H9 (cell line): ENCODE results near the gene MALT1. TPM values are rescaled to one million over a fixed set of nuclear protein-coding genes. Genes with fewer than 3 reads are reported as not detected.

Experiments
- DNase-seq: peaks from one replicate; pipeline ENCODE4 v3.0.0-alpha.2; 2017
- H2AFZ ChIP-seq: one replicate; pipeline ENCODE4 v1.6.1; 2013; ENCODE audit warnings: mild to moderate bottlenecking, low read length, control low read depth, moderate library complexity
- H2AK5ac ChIP-seq: 2 replicates; pipeline ENCODE4 v1.6.1; 2013; ENCODE audit warnings: low read length, control low read depth, mixed read lengths; ENCODE audit not compliant: insufficient read length
- H2BK120ac ChIP-seq: one replicate; pipeline ENCODE4 v1.6.1; 2013; ENCODE audit warnings: low read depth, mild to moderate bottlenecking, low read length, control low read depth, inconsistent platforms; ENCODE audit not compliant: poor library complexity, severe bottlenecking
- H2BK12ac ChIP-seq: 2 replicates; pipeline ENCODE4 v1.6.1; 2013; ENCODE audit warnings: low read length, control low read depth, mixed read lengths, low read depth; ENCODE audit not compliant: insufficient read length
- H2BK15ac ChIP-seq: 2 replicates; pipeline ENCODE4 v1.6.1; 2013; ENCODE audit warnings: low read depth, low read length, control low read depth
- H2BK20ac ChIP-seq: one replicate; pipeline ENCODE4 v1.6.1; 2013; ENCODE audit warnings: low read depth, mild to moderate bottlenecking, low read length, control low read depth, inconsistent platforms; ENCODE audit not compliant: poor library complexity, severe bottlenecking
- H2BK5ac ChIP-seq: 2 replicates; pipeline ENCODE4 v1.6.1; 2013; ENCODE audit warnings: low read length, control low read depth, mixed read lengths; ENCODE audit not compliant: insufficient read length
- H3K14ac ChIP-seq: 2 replicates; pipeline ENCODE4 v1.6.1; 2013; ENCODE audit warnings: low read length, control low read depth; ENCODE audit not compliant: insufficient read depth
- H3K18ac ChIP-seq: 2 replicates; pipeline ENCODE4 v1.6.1; 2013; ENCODE audit warnings: low read depth, mild to moderate bottlenecking, mixed read lengths, low read length, control low read depth; ENCODE audit not compliant: insufficient read length
- H3K23ac ChIP-seq: 2 replicates; pipeline ENCODE4 v1.6.1; 2013; ENCODE audit warnings: low read length, control low read depth, mixed read lengths, low read depth; ENCODE audit not compliant: insufficient read length
- H3K23me2 ChIP-seq: 2 replicates; pipeline ENCODE4 v1.6.1; 2013; ENCODE audit warnings: low read depth, mild to moderate bottlenecking, mixed read lengths, low read length, control low read depth; ENCODE audit not compliant: insufficient read length, poor library complexity, severe bottlenecking
- H3K27ac ChIP-seq: 2 replicates; pipeline ENCODE4 v1.5.1; 2013; ENCODE audit warnings: low read length, control low read depth, mixed read lengths, low read depth; ENCODE audit not compliant: insufficient read length
- H3K27me3 ChIP-seq: 2 replicates; pipeline ENCODE4 v1.6.1; 2013; ENCODE audit warnings: low read length, control low read depth, inconsistent platforms; ENCODE audit not compliant: insufficient read depth
- H3K4ac ChIP-seq: 2 replicates; pipeline ENCODE4 v1.6.1; 2013; ENCODE audit warnings: low read depth, mild to moderate bottlenecking, control low read depth, inconsistent platforms, low read length, moderate library complexity
- H3K4me1 ChIP-seq: 2 replicates; pipeline ENCODE4 v1.6.1; 2013; ENCODE audit warnings: low read length, control low read depth, inconsistent platforms; ENCODE audit not compliant: insufficient read depth
- H3K4me2 ChIP-seq: 2 replicates; pipeline ENCODE4 v1.6.1; 2013; ENCODE audit warnings: low read length, control low read depth, mixed read lengths; ENCODE audit not compliant: insufficient read length, insufficient read depth
- H3K56ac ChIP-seq: 2 replicates; pipeline ENCODE4 v1.6.1; 2013; ENCODE audit warnings: low read depth, mild to moderate bottlenecking, mixed read lengths, low read length, control low read depth; ENCODE audit not compliant: insufficient read length
- H3K79me1 ChIP-seq: 2 replicates; pipeline ENCODE4 v1.6.1; 2013; ENCODE audit warnings: low read depth, mild to moderate bottlenecking, moderate library complexity, low read length, control low read depth, inconsistent platforms; ENCODE audit not compliant: insufficient read depth, poor library complexity, severe bottlenecking
- H3K79me2 ChIP-seq: 2 replicates; pipeline ENCODE4 v1.6.1; 2013; ENCODE audit warnings: low read length, control low read depth, inconsistent platforms; ENCODE audit not compliant: insufficient read depth
- H3K9ac ChIP-seq: 2 replicates; pipeline ENCODE4 v1.6.1; 2013; ENCODE audit warnings: low read length, control low read depth, mixed read lengths; ENCODE audit not compliant: insufficient read length; ENCODE audit errors: extremely low read depth
- H3K9me3 ChIP-seq: one replicate; pipeline ENCODE4 v1.6.1; 2013; ENCODE audit warnings: low read depth, low read length, inconsistent platforms; ENCODE audit not compliant: control insufficient read depth
- H3T11ph ChIP-seq: one replicate; pipeline ENCODE4 v1.6.1; 2013; ENCODE audit warnings: mild to moderate bottlenecking, low read length, control low read depth, inconsistent platforms
- H4K20me1 ChIP-seq: one replicate; pipeline ENCODE4 v1.6.1; 2013; ENCODE audit not compliant: control insufficient read depth, insufficient read length, insufficient read depth
- H4K5ac ChIP-seq: 2 replicates; pipeline ENCODE4 v1.6.1; 2013; ENCODE audit warnings: low read depth, mild to moderate bottlenecking, mixed read lengths, low read length, control low read depth; ENCODE audit not compliant: insufficient read length
- H4K8ac ChIP-seq: replicated peaks from 2 replicates; pipeline ENCODE4 v1.6.1; 2013; ENCODE audit warnings: low read length, control low read depth, mixed read lengths, low read depth; ENCODE audit not compliant: insufficient read length
- H4K91ac ChIP-seq: 2 replicates; pipeline ENCODE4 v1.6.1; 2013; ENCODE audit warnings: low read depth, mild to moderate bottlenecking, moderate library complexity, mixed read lengths, low read length, control low read depth; ENCODE audit not compliant: insufficient read length
- H3K27ac Mint-ChIP-seq, 3 experiments: 2 replicates in 2 of 3; 3 replicates in 1 of 3; pipeline ENCODE4 v1.8.0; 2020 to 2021; ENCODE audit warnings: mixed read lengths in 3 of 3, mild to moderate bottlenecking in 1 of 3, moderate library complexity in 1 of 3
- H3K27me3 Mint-ChIP-seq: 2 replicates; pipeline ENCODE4 v1.8.0; 2021; ENCODE audit warnings: low read depth, mild to moderate bottlenecking, moderate library complexity, mixed read lengths
- H3K36me3 Mint-ChIP-seq, 3 experiments: 2 replicates in 2 of 3; 3 replicates in 1 of 3; pipeline ENCODE4 v1.8.0; 2020 to 2021; ENCODE audit warnings: low read depth in 3 of 3, mixed read lengths in 3 of 3; ENCODE audit not compliant: insufficient read depth in 1 of 3
- H3K4me1 Mint-ChIP-seq, 2 experiments: 2 replicates each; pipeline ENCODE4 v1.8.0; 2020; ENCODE audit warnings: mixed read lengths in 2 of 2
- H3K4me3 Mint-ChIP-seq, 2 experiments: 2 replicates in 1 of 2; 3 replicates in 1 of 2; pipeline ENCODE4 v1.8.0; 2020 to 2021; ENCODE audit warnings: mild to moderate bottlenecking in 2 of 2, mixed read lengths in 2 of 2, moderate library complexity in 1 of 2
- H3K9me3 Mint-ChIP-seq, 2 experiments: 2 replicates in 1 of 2; 3 replicates in 1 of 2; pipeline ENCODE4 v1.8.0; 2020; ENCODE audit warnings: mild to moderate bottlenecking in 2 of 2, mixed read lengths in 2 of 2, moderate library complexity in 1 of 2
- CTCF ChIP-seq: fragments of 200-600 bp; sonication (generic); conservative IDR thresholded peaks from 3 replicates; pipeline ENCODE4 v1.8.0; 2021; ENCODE audit warnings: antibody characterized with exemption, mild to moderate bottlenecking
- WGBS: extraction: QIAGEN DNeasy Blood & Tissue Kit; methylation state at CpG from one replicate; pipeline ENCODE4 v1.1.7; 2013; ENCODE audit warnings: missing lambda C conversion rate, low lambda C conversion rate, mixed read lengths; ENCODE audit not compliant: insufficient read length; ENCODE audit errors: extremely low coverage; 5-methylcytosine and 5-hydroxymethylcytosine counted together
- total RNA-seq: library from RNA; stranded (reverse); gene quantifications from 2 replicates; pipeline ENCODE4 v1.2.1, GENCODE V29; 2021

Gene MALT1
- total RNA-seq, 1 experiment from 2014 or later: 18.1 TPM

DNA sequence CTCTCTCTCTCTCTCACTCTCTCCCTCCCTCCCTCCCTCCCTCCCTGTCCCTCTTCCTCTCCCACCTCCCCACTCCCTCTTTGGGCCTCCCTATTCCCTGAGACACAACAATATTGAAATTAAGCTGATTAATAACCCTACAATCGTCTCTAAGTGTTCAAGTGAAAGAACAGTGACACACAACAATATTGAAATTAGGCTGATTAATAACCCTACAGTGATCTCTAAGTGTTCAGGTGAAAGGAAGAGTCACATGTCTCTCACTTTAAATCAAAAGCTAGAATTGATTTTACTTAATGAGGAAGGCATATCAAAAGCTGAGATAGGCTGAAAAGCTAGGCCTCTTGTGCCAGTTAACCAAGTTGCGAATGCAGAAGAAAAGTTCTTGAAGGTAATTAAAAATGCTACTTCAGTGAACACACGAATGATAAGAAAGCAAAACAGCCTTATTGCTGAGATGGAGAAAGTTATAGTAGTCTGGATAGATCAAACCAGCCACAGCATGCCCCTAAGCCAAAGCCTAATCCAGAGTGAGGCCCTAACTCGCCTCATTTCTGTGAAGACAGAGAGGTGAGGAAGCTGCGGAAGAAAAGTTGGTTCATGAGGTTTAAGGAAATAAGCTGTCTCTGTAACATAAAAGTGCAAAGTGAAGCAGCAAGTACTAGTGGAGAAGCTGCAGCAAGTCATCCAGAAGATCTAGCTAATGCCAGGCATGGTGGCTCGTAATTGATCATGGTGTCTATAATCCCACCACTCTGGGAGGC lies 21.3 kb downstream of the MALT1 start:
- Histone ChIP-seq H3K9ac (no peak overlapping the region), H3K79me1 (no peaks in the 10 kb centered on the region), H3T11ph (no peak overlapping the region), H3K27ac (no peak overlapping the region), H2BK20ac (no peak overlapping the region), H3K18ac (no peak overlapping the region), H2BK5ac (no peak overlapping the region), H2AFZ (no peak overlapping the region), H3K56ac (no peak overlapping the region), H4K5ac (no peak overlapping the region), H4K20me1 (no peaks in the 10 kb centered on the region), H2BK15ac (no peak overlapping the region), H3K23me2 (no peaks in the 10 kb centered on the region), H3K4ac (no peak overlapping the region), H3K4me2 (no peak overlapping the region), H2BK120ac (no peak overlapping the region), H2BK12ac (no peak overlapping the region), H2AK5ac (no peak overlapping the region), H4K8ac (no peak overlapping the region), H3K23ac (no peak overlapping the region), H3K79me2 (no peaks in the 10 kb centered on the region), H3K27me3 (no peaks in the 10 kb centered on the region), H3K9me3 (no peaks in the 10 kb centered on the region), H3K14ac (no peak overlapping the region), H3K4me1 (no peaks in the 10 kb centered on the region; the same call in 1 of the 2 replicates), H4K91ac (no peak overlapping the region)
- no peak for TF ChIP-seq CTCF
- Mint-ChIP-seq H3K36me3 (peaks cover 29 to 53% (median 43%) of the 10 kb centered on the region in 3 experiments), H3K4me3 (no peak overlapping the region), H3K27ac (peak overlapping the region in 1 of 3 experiments; percentile 16; a peak in 2 of 7 replicates), H3K4me1 (peaks cover 12 to 15% of the 10 kb centered on the region in 2 experiments), H3K27me3 (no peaks in the 10 kb centered on the region), H3K9me3 (peaks cover 0 to 5% of the 10 kb centered on the region in 2 experiments; a peak in 2 of 5 replicates)
- WGBS: no CpG with 5 or more reads among the region's 6 CpGs
- no peak for DNase-seq
